Neutrophil (primary cell): ENCODE results near the gene THEMIS.

Experiments used
- H3K27ac ChIP-seq: fragments of 200-600 bp; sonication (generic); 2 replicates; pipeline ENCODE4 v1.5.1; 2016; ENCODE audit warnings: mild to moderate bottlenecking, moderate library complexity
- H3K27me3 ChIP-seq: fragments of 200-600 bp; sonication (generic); 2 replicates; pipeline ENCODE4 v1.6.0; 2016; ENCODE audit warnings: mild to moderate bottlenecking
- H3K36me3 ChIP-seq: fragments of 200-600 bp; sonication (generic); 2 replicates; pipeline ENCODE4 v1.5.1; 2017
- H3K4me1 ChIP-seq, 2 experiments: fragments of 200-600 bp in 1 of 2; sonication (generic) in 1 of 2; 1 replicate in 1 of 2; 2 replicates in 1 of 2; pipeline versions ENCODE4 v1.5.1 to v1.6.1; 2013 to 2016; ENCODE audit warnings: low read depth in 1 of 2, low read length in 1 of 2, mild to moderate bottlenecking in 1 of 2, moderate library complexity in 1 of 2; ENCODE audit not compliant: control insufficient read depth in 1 of 2, insufficient read depth in 1 of 2
- H3K4me3 ChIP-seq, 2 experiments: fragments of 200-600 bp in 1 of 2; sonication (generic) in 1 of 2; 1 replicate in 1 of 2; 2 replicates in 1 of 2; pipeline ENCODE4 v1.5.1; 2013 to 2016; ENCODE audit warnings: low read depth in 1 of 2, low read length in 1 of 2, mild to moderate bottlenecking in 1 of 2, moderate library complexity in 1 of 2
- H3K9me3 ChIP-seq: fragments of 200-600 bp; sonication (generic); 2 replicates; pipeline ENCODE4 v1.5.1; 2016
- CTCF ChIP-seq: fragments of 200-600 bp; sonication (generic); IDR thresholded peaks from 2 replicates; pipeline ENCODE4 v1.5.1; 2016; ENCODE audit warnings: antibody characterized with exemption

THEMIS gene

GRCh38 chr6:127923135-127923534 lies 22.3 kb upstream of the THEMIS start:
- no peak for TF ChIP-seq CTCF
- Histone ChIP-seq H3K36me3 (no peaks in the 10 kb centered on the region), H3K4me1 (no peaks in the 10 kb centered on the region), H3K9me3 (no peaks in the 10 kb centered on the region), H3K27ac (no peak overlapping the region), H3K4me3 (no peak overlapping the region), H3K27me3 (no peaks in the 10 kb centered on the region)

GRCh38 chr6:127921982-127922381 lies 21.1 kb upstream of the THEMIS start:
- TF ChIP-seq CTCF: no peak
- Histone ChIP-seq H3K27me3 (no peaks in the 10 kb centered on the region), H3K27ac (no peak overlapping the region), H3K36me3 (no peaks in the 10 kb centered on the region), H3K4me3 (no peak overlapping the region), H3K4me1 (no peaks in the 10 kb centered on the region), H3K9me3 (no peaks in the 10 kb centered on the region)

- Histone ChIP-seq H3K4me1 (no peaks in the 10 kb centered on the region), H3K27me3 (no peaks in the 10 kb centered on the region), H3K27ac (no peak overlapping the region), H3K4me3 (no peak overlapping the region), H3K36me3 (no peaks in the 10 kb centered on the region), H3K9me3 (no peaks in the 10 kb centered on the region)
- no peak for TF ChIP-seq CTCF
Measured at GRCh38 chr6:127920804-127921203, 19.9 kb upstream of the THEMIS start.

- H3K27me3 ChIP-seq: no peaks in the 10 kb centered on the region
- TF ChIP-seq CTCF: no peak
- H3K4me1 ChIP-seq: no peaks in the 10 kb centered on the region
- no peaks in the 10 kb centered on the region for H3K9me3 ChIP-seq
- no peak overlapping the region for H3K4me3 ChIP-seq
- H3K36me3 ChIP-seq: no peaks in the 10 kb centered on the region
- no peak overlapping the region for H3K27ac ChIP-seq
Measured at GRCh38 chr6:127918506-127919427, 17.9 kb upstream of the THEMIS start.

GRCh38 chr6:127917766-127918165 lies 16.9 kb upstream of the THEMIS start:
- Histone ChIP-seq H3K36me3 (no peaks in the 10 kb centered on the region), H3K4me3 (no peak overlapping the region), H3K27me3 (no peaks in the 10 kb centered on the region), H3K4me1 (no peaks in the 10 kb centered on the region), H3K9me3 (no peaks in the 10 kb centered on the region), H3K27ac (no peak overlapping the region)
- no peak for TF ChIP-seq CTCF
